ENCODE measurements around the gene TNNT2.

DNA sequence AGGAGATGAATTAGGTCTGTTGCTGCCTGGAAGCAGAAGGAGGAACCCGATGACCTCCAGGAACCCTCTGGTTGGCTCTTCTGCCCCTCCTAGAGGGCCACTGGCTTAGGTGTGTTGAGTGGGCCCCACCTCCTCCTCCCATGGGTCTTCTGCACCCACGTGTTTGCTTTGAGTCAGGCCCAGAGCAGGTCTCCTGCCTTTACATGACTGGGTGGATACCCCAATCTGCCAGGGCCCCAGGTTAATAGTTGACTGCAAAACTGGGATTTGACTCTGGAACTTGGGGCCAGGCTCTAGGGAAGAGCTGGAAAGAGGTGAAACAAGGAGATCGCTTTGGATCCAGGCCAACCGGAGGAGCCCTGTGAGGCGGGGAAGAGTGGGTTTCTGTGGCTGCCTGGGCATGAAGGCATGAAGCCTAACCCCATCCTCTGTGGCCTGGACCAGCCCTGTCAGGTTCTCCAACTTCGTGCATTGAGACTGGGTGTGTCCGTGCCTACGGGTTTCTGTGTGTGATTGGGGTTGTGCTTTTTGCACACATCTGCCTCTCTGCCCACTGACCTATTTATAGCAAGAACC is 29.4 kb upstream of the TNNT2 start:
- TF ChIP-seq MAZ (IDR thresholded peaks at IDR 0.05; ENCODE audit: borderline replicate concordance, low read depth, low read length) (no peak), RCOR1 (IDR thresholded peaks at IDR 0.05; ENCODE audit: insufficient replicate concordance, low read length) (no peak), FOS (IDR thresholded peaks at IDR 0.05; ENCODE audit: low read depth, low read length) (no peak), POLR2A (IDR thresholded peaks at IDR 0.05; ENCODE audit: low read depth, low read length) (no peak), CHD1 (IDR thresholded peaks at IDR 0.05; ENCODE audit: low read depth, low read length) (no peak), BHLHE40 (IDR thresholded peaks at IDR 0.05; ENCODE audit: low read depth, low read length) (no peak)
- TF ChIP-seq, protein P1, sequence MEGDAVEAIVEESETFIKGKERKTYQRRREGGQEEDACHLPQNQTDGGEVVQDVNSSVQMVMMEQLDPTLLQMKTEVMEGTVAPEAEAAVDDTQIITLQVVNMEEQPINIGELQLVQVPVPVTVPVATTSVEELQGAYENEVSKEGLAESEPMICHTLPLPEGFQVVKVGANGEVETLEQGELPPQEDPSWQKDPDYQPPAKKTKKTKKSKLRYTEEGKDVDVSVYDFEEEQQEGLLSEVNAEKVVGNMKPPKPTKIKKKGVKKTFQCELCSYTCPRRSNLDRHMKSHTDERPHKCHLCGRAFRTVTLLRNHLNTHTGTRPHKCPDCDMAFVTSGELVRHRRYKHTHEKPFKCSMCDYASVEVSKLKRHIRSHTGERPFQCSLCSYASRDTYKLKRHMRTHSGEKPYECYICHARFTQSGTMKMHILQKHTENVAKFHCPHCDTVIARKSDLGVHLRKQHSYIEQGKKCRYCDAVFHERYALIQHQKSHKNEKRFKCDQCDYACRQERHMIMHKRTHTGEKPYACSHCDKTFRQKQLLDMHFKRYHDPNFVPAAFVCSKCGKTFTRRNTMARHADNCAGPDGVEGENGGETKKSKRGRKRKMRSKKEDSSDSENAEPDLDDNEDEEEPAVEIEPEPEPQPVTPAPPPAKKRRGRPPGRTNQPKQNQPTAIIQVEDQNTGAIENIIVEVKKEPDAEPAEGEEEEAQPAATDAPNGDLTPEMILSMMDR (conservative IDR thresholded peaks at IDR 0.05; ENCODE audit: low read depth, low read length): no peak
- TF ChIP-seq, protein P2, sequence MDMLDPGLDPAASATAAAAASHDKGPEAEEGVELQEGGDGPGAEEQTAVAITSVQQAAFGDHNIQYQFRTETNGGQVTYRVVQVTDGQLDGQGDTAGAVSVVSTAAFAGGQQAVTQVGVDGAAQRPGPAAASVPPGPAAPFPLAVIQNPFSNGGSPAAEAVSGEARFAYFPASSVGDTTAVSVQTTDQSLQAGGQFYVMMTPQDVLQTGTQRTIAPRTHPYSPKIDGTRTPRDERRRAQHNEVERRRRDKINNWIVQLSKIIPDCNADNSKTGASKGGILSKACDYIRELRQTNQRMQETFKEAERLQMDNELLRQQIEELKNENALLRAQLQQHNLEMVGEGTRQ (IDR thresholded peaks at IDR 0.05; ENCODE audit: low read depth, low read length): no peak

Measured in IMR-90 (cell line).